GM12878 (cell line): ENCODE measurements around the gene PHC2.

Experiments
- ATF2 ChIP-seq: IDR thresholded peaks from 2 replicates; pipeline ENCODE4 v1.6.1; 2012; ENCODE audit warnings: low read length, inconsistent platforms
- ATF3 ChIP-seq: IDR thresholded peaks from 2 replicates; pipeline ENCODE4 v1.6.1; 2011; ENCODE audit warnings: low read depth, mild to moderate bottlenecking, low read length, moderate library complexity, borderline replicate concordance; ENCODE audit errors: extremely low read depth
- BCL11A ChIP-seq: IDR thresholded peaks from 2 replicates; pipeline ENCODE4 v1.6.1; 2011; ENCODE audit warnings: low read depth, low read length
- CBFB ChIP-seq: IDR thresholded peaks from 2 replicates; pipeline ENCODE4 v1.6.1; 2016; ENCODE audit warnings: antibody characterized with exemption, low read depth
- CTCF ChIP-seq, 3 experiments: IDR thresholded peaks in 2 of 3; conservative IDR thresholded peaks in 1 of 3; 2 replicates each; pipeline ENCODE4 v1.5.1; 2011; ENCODE audit warnings: low read depth in 3 of 3, low read length in 3 of 3, mild to moderate bottlenecking in 3 of 3, control low read depth in 2 of 3, moderate library complexity in 2 of 3, inconsistent platforms in 1 of 3, mixed read lengths in 1 of 3; ENCODE audit not compliant: control insufficient read depth in 2 of 3, insufficient read depth in 1 of 3; ENCODE audit errors: extremely low read depth in 1 of 3
- ELK1 ChIP-seq: IDR thresholded peaks from 2 replicates; pipeline ENCODE4 v1.6.1; 2012; ENCODE audit warnings: low read depth, low read length, improper control_type of control experiment
- MTA3 ChIP-seq: IDR thresholded peaks from 2 replicates; pipeline ENCODE4 v1.6.1; 2012; ENCODE audit warnings: low read length, inconsistent platforms, borderline replicate concordance
- POLR2A ChIP-seq: IDR thresholded peaks from 2 replicates; pipeline ENCODE4 v1.6.1; 2011; ENCODE audit warnings: low read depth, mild to moderate bottlenecking, low read length
- POLR2AphosphoS5 ChIP-seq: IDR thresholded peaks from 2 replicates; pipeline ENCODE4 v1.6.1; 2011; ENCODE audit warnings: mild to moderate bottlenecking, low read length, inconsistent platforms
- RAD21 ChIP-seq: IDR thresholded peaks from 2 replicates; pipeline ENCODE4 v1.6.1; 2011; ENCODE audit warnings: mild to moderate bottlenecking, low read depth, low read length, moderate library complexity; ENCODE audit not compliant: insufficient read depth
- ZBTB33 ChIP-seq: fragments of 450-650 bp; IDR thresholded peaks from 2 replicates; pipeline ENCODE4 v1.6.1; 2017; ENCODE audit warnings: mild to moderate bottlenecking
- ZNF207 ChIP-seq: fragments of 450-650 bp; IDR thresholded peaks from 2 replicates; pipeline ENCODE4 v1.6.1; 2014; ENCODE audit warnings: antibody characterized with exemption, mild to moderate bottlenecking, borderline replicate concordance

- TF ChIP-seq ELK1 (no peak), POLR2A (no peak), BCL11A (no peak), MTA3 (no peak), ATF2 (no peak), ATF3 (no peak), RAD21 (peak; percentile 98), CTCF (IDR thresholded peaks at IDR 0.05 in 2 of 3, conservative IDR thresholded peaks at IDR 0.05 in 1 of 3; ENCODE audit: control insufficient read depth in 2 of 3, extremely low read depth in 1 of 3, insufficient read depth in 1 of 3, low read depth in 3 of 3, low read length in 3 of 3) (peak; percentile 96 to 99 (median 97); a peak in 5 of 6 replicates), ZBTB33 (no peak), CBFB (no peak), ZNF207 (no peak), POLR2AphosphoS5 (no peak)
Measured at GRCh38 chr1:33367485-33368405, 63.1 kb downstream of the PHC2 start.
